Epithelial cell of prostate (primary cell): Measurements from ENCODE around the gene MICB.
"Not testable (repeated sequence)": the region's sequence is repeated elsewhere in the genome, so short reads cannot be mapped to it uniquely, and the experiment has no call there.

ENCODE experiments used
- DNase-seq: peaks from one replicate; pipeline ENCODE4 v3.0.0-alpha.2; 2011; ENCODE audit warnings: low read depth, low spot score
- H3K27ac ChIP-seq: fragments of 450-650 bp; 2 replicates; pipeline ENCODE4 v1.5.1; 2017; ENCODE audit warnings: mild to moderate bottlenecking

The MICB gene

DNA sequence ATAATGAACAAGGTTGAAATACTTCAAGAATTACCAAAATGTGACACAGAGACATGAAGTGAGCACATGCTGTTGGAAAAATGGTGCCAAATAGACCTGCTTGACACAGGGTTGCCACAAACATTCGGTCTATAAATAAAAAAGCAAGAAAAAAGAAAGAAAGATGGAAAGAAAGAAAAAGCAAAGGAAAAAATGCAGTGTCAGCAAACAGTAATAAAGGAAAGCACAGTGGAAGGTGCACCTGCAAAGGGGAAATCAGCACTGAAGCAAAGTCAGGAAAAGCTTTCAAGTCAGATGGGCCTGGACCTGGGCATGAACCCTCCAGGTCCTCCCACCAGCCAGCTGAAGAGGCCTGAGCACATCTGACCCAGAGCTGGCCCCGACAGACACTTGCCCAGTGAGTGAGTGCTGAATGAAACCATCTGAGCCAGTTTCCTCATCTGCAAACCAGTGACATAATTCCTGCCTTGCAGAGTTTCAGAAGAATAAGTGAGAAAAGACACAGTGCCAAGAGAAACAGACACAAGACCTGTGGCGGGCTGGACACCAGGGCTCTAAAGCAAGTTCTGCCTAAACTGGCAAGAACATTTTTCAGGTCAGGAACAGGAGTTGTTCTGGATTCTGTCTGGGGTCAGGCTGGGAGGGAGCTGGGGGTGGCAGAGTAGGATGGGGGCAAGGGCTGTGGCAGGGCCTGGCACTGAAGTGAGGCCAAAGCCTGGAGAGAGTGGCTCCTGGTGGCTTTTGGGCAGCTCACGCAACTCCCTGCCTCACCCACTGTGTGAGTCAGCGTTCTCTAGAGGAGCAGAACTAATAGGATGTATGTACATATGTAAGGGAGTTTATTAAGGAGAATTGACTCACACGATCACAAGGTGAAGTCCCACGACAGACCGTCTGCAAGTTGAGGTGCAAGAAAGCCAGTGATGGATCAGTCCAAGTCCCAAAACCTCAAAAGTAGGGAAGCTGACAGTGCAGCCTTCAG is 23.9 kb upstream of the MICB start:
- H3K27ac ChIP-seq = peak overlapping the region; percentile 26
- peak; percentile 66 for DNase-seq

- DNase-seq = no peak
- no peak overlapping the region for H3K27ac ChIP-seq
Observed at GRCh38 chr6:31474871-31475286, 23.1 kb upstream of the MICB start.

- no peak overlapping the region for H3K27ac ChIP-seq
- no peak for DNase-seq
Observed at GRCh38 chr6:31476515-31477139, 21.3 kb upstream of the MICB start.

DNA sequence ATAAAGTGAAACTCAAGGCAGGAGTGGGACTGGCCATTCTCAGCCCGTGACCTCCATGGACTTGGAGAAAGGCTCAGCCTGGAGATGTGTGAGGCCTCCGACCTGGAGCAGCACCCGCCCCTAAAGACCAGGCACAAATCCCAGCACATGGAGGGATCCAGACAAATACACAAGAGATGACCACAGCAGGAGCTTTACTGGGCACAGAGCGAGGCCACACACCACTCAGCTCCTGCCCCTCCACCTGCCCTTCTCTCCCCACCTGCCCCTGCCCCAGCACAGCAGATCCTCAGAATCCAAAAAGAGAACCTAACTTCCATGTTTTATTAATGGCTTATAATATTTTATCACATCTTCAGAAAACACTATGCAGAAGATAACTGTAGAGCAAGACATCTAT is 20.4 kb upstream of the MICB start:
- no peak for DNase-seq

GRCh38 chr6:31478186-31478950 is 19.6 kb upstream of the MICB start:
- no peak for DNase-seq
- H3K27ac ChIP-seq = no peak overlapping the region

More for the DNA sequence above, 20.4 kb upstream of the MICB start:
- no peak overlapping the region for H3K27ac ChIP-seq

- DNase-seq = no peak
- H3K27ac ChIP-seq = no peak overlapping the region
Observed at GRCh38 chr6:31479151-31479932, 18.6 kb upstream of the MICB start.

DNA sequence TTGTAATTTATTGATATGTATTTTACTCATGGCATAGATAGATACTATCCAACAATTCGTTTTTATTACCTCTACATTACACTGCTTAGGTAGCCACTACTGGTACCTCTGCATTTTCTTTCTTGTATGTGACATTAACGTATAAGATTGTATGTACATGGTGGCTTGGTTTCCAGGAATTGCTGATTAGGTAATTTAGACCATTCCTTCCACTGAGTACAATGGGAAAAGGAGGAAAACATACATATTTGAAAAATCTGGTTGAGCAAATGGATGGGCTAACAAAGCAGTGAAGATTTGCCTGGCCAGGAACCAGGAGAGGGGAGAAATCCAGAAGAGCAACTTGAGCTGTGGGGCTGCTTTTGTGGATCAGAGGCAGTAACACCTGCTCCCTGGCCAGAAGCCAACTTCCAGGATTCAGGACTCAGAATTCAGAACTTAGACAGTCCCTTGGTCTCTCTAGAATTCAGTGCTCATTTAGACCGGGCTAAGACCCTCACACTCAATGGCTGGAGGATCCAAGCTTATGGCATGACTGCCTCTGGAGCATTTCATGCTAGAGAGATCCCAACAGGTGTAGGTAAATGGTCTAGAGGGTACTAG is 17.9 kb upstream of the MICB start:
- no peak for DNase-seq
- H3K27ac ChIP-seq = no peak overlapping the region

DNA sequence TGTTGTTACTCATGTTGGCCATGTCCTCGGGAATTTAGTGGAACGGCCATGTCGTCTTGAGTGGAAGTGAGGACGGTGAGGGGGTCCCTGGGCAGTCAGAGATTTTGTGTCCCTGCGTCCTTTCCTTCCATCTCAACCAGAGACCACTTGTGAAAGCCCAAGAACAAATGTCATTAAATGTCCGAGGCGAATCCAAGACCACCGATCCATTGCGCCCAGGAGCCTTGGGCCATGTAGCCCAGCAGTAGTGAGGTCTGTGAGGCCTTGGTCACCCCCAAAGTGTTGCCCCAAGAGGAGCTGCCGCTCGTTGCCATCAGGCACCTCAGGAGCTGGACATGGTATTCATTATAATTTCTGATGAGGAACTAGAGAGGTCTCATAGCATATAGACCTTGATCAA is 17.4 kb upstream of the MICB start:
- DNase-seq = no peak
- no peak overlapping the region for H3K27ac ChIP-seq

GRCh38 chr6:31483392-31483791 is 14.6 kb upstream of the MICB start:
- no peak for DNase-seq
- H3K27ac ChIP-seq = no peak overlapping the region

DNA sequence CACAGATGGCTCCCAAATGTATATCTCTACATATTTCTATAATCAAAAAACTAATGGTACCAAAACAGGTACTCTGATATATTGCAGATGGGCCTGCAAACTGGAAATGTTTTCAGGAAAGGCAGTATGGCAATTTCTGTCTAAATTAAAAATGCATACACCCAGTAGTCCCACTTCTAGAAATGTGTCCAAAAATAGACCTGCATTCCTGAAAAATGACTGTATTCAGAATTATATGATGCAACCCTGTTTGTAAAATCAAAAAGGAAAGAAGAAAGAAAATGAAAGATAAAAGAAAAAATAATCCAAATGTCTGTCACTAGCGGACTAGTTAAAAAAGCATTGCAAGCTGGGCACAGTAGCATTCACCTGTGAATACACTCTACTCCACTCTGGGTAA is 12.9 kb upstream of the MICB start:
- no peak for DNase-seq
- H3K27ac ChIP-seq = no peak overlapping the region

- not testable (repeated sequence) for H3K27ac ChIP-seq, DNase-seq
Observed at GRCh38 chr6:31486065-31486837, 11.7 kb upstream of the MICB start.

DNA sequence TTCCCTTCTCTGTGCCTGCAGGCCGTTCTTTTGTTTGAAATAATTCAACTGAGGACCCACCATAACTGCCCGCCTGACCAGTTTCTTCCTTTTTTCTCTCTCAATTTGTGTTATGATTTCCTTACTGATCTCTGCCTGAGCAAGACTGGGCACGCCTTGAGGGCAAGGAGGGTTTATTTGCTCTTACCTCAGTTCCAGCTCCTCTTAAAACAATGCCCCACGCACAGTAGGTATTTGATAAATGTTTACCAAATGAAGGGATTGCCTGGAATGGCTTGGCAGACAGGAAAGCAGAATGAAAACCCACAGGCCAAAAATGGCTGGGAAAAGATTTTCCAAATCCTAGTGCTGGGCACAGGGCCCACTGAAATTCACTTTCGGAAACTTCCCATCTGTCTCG is 10.3 kb upstream of the MICB start:
- DNase-seq, H3K27ac ChIP-seq: not testable (repeated sequence)

- no peak for DNase-seq
- no peak overlapping the region for H3K27ac ChIP-seq
Observed at GRCh38 chr6:31489086-31489485, 8.9 kb upstream of the MICB start.

- H3K27ac ChIP-seq = no peak overlapping the region
Observed at GRCh38 chr6:31490115-31490873, 7.7 kb upstream of the MICB start.

GRCh38 chr6:31493550-31493874 is 4.4 kb upstream of the MICB start:
- DNase-seq, H3K27ac ChIP-seq: not testable (repeated sequence)

More at GRCh38 chr6:31490115-31490873, 7.7 kb upstream of the MICB start:
- DNase-seq = no peak

- no peak for DNase-seq
- H3K27ac ChIP-seq = peak overlapping the region; percentile 48
Observed at GRCh38 chr6:31493875-31494694, 3.9 kb upstream of the MICB start.

DNA sequence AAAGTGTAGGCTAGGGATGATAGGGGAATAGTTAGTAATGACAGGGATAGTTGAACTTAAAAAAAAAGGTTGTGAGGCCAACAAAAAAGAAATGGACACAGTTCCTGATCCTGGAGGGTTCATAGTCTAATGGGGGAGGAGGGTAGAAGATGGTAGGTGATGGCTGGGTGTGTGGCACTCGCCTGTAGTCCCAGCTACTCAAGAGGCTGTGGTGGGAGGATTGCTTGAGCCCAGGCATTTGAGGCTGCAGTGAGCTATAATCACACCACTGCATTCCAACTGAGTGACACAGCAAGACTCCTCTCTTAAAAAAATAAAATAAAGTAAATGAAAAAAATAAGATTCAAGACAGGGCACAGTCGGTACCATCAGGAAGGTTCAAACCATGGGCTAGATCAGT is 2.4 kb upstream of the MICB start:
- no peak for DNase-seq
- H3K27ac ChIP-seq = peak overlapping the region; percentile 48
